Stimulated activated CD4-positive, alpha-beta T cell treated with anti-CD3 and anti-CD28 coated beads, Interleukin-2, amount 100 ng/mL, for 48 hours (primary cell): ENCODE measurements around the gene FBXO8.
A peak's percentile ranks its signal among the peaks of the same experiment; 100 is the strongest.
"Not testable (repeated sequence)": the region's sequence is repeated elsewhere in the genome, so short reads cannot be mapped to it uniquely, and the experiment has no call there.

Experiments
- DNase-seq, 2 donors: peaks; one replicate each; pipeline ENCODE4 v3.0.0-alpha.2; 2020

FBXO8 gene

GRCh38 chr4:174282836-174283506 is 496 bp downstream of the FBXO8 start:
- peak; percentile 49 to 65 for DNase-seq

- DNase-seq: no peak
Observed at GRCh38 chr4:174281901-174282300, 1.6 kb downstream of the FBXO8 start.

GRCh38 chr4:174281182-174281737 is 2.2 kb downstream of the FBXO8 start:
- no peak for DNase-seq

GRCh38 chr4:174279433-174280155 is 3.9 kb downstream of the FBXO8 start:
- no peak for DNase-seq

GRCh38 chr4:174278467-174278866 is 5.0 kb downstream of the FBXO8 start:
- DNase-seq: no peak

- no peak for DNase-seq
Observed at GRCh38 chr4:174277433-174277832, 6.0 kb downstream of the FBXO8 start.

- DNase-seq: no peak
Observed at GRCh38 chr4:174275101-174275500, 8.4 kb downstream of the FBXO8 start.

- no peak for DNase-seq
Observed at GRCh38 chr4:174274436-174274835, 9.0 kb downstream of the FBXO8 start.

- DNase-seq: no peak
Observed at GRCh38 chr4:174273930-174274329, 9.5 kb downstream of the FBXO8 start.

GRCh38 chr4:174266416-174266815 is 17.1 kb downstream of the FBXO8 start:
- DNase-seq: no peak

- no peak for DNase-seq
Observed at GRCh38 chr4:174265916-174266315, 17.6 kb downstream of the FBXO8 start.

GRCh38 chr4:174263445-174263736 is 20.1 kb downstream of the FBXO8 start:
- DNase-seq: no peak

GRCh38 chr4:174262624-174263444 is 20.6 kb downstream of the FBXO8 start:
- no peak for DNase-seq

- not testable (repeated sequence) for DNase-seq
Observed at GRCh38 chr4:174261432-174261831, 22.0 kb downstream of the FBXO8 start.

GRCh38 chr4:174260099-174260498 is 23.4 kb downstream of the FBXO8 start:
- DNase-seq: no peak

- DNase-seq: no peak
Observed at GRCh38 chr4:174259580-174259979, 23.9 kb downstream of the FBXO8 start.

- DNase-seq: no peak
Observed at GRCh38 chr4:174256277-174256713, 27.2 kb downstream of the FBXO8 start.

- DNase-seq: no peak
Observed at GRCh38 chr4:174255786-174256185, 27.7 kb downstream of the FBXO8 start.

- DNase-seq: no peak
Observed at GRCh38 chr4:174255374-174255773, 28.1 kb downstream of the FBXO8 start.

- DNase-seq: no peak
Observed at GRCh38 chr4:174254613-174255012, 28.9 kb downstream of the FBXO8 start.

- no peak for DNase-seq
Observed at GRCh38 chr4:174252412-174252811, 31.1 kb downstream of the FBXO8 start.

GRCh38 chr4:174248407-174248806 is 35.1 kb downstream of the FBXO8 start:
- no peak for DNase-seq

GRCh38 chr4:174245714-174246113 is 37.8 kb downstream of the FBXO8 start:
- DNase-seq: no peak

GRCh38 chr4:174244441-174244840 is 39.0 kb downstream of the FBXO8 start:
- no peak for DNase-seq
